HG03378 (cell line): Measurements from ENCODE around the gene BUD23.
"Not testable (repeated sequence)": the region's sequence is repeated elsewhere in the genome, so short reads cannot be mapped to it uniquely, and the experiment has no call there.

Experiments used
- ATAC-seq: cut with Tn5 transposase; IDR thresholded peaks from one replicate; pipeline ENCODE4 v1.9.1; 2021; ENCODE audit warnings: mild to moderate bottlenecking, moderate library complexity; ENCODE audit not compliant: unreplicated experiment

Gene BUD23

GRCh38 chr7:73683056-73683787 lies at the start of gene BUD23, which contains the start of gene DNAJC30:
Gene BUD23 (plus strand): TSS chr7:73683597. CDS start chr7:73683626, 29 bp downstream.
Gene DNAJC30 (minus strand): TSS chr7:73683453. CDS start chr7:73683423, 30 bp downstream.
- peak; percentile 80 for ATAC-seq

GRCh38 chr7:73633844-73634243 lies 49.6 kb upstream of the BUD23 start:
- no peak for ATAC-seq

- ATAC-seq: no peak
Observed at GRCh38 chr7:73635428-73636200, 47.8 kb upstream of the BUD23 start.

- ATAC-seq: no peak
Observed at GRCh38 chr7:73638911-73639310, 44.5 kb upstream of the BUD23 start.

GRCh38 chr7:73642834-73643233 lies 40.6 kb upstream of the BUD23 start:
- ATAC-seq: no peak

- ATAC-seq: no peak
Observed at GRCh38 chr7:73644688-73645286, 38.6 kb upstream of the BUD23 start.

- ATAC-seq: no peak
Observed at GRCh38 chr7:73645643-73646174, 37.7 kb upstream of the BUD23 start.

- ATAC-seq: no peak
Observed at GRCh38 chr7:73646785-73647724, 36.3 kb upstream of the BUD23 start.

GRCh38 chr7:73647725-73648592 lies 35.4 kb upstream of the BUD23 start:
- no peak for ATAC-seq

- no peak for ATAC-seq
Observed at GRCh38 chr7:73648593-73649332, 34.6 kb upstream of the BUD23 start.

- ATAC-seq: no peak
Observed at GRCh38 chr7:73649576-73649975, 33.8 kb upstream of the BUD23 start.

GRCh38 chr7:73650524-73650923 lies 32.9 kb upstream of the BUD23 start:
- ATAC-seq: no peak

- no peak for ATAC-seq
Observed at GRCh38 chr7:73652541-73652949, 30.9 kb upstream of the BUD23 start.

GRCh38 chr7:73655309-73655708 lies 28.1 kb upstream of the BUD23 start:
- not testable (repeated sequence) for ATAC-seq

- ATAC-seq: no peak
Observed at GRCh38 chr7:73659983-73660382, 23.4 kb upstream of the BUD23 start.

- not testable (repeated sequence) for ATAC-seq
Observed at GRCh38 chr7:73660594-73660993, 22.8 kb upstream of the BUD23 start.

GRCh38 chr7:73663033-73663432 lies 20.4 kb upstream of the BUD23 start:
- ATAC-seq: no peak

GRCh38 chr7:73667344-73668102 lies 15.9 kb upstream of the BUD23 start, which contains the start of gene VPS37D:
Gene VPS37D (plus strand): TSS chr7:73667831. CDS start chr7:73667959, 128 bp downstream.
- ATAC-seq: no peak
